ENCODE results near the gene BCAS3.

DNA sequence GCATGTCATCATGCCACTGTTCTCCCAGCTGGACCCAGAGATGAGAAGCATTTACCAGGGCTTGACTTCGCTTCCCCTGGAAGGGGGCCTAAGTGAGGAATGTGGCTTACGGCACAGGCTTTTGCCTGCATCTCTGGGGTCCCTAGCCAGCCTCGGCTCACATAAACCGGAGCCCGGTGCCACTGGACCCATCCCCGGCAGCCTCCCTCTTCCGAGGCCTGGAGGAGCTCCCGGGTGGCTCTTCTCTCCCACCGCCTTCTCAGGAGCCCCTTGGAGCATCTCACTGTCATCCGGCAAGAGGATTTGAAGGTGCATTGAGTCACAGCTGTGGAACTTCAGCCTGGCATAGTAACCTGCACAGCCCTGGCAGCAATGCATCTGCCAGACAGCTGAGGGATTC lies 692.1 kb downstream of the BCAS3 start:
- TF ChIP-seq, protein P1, sequence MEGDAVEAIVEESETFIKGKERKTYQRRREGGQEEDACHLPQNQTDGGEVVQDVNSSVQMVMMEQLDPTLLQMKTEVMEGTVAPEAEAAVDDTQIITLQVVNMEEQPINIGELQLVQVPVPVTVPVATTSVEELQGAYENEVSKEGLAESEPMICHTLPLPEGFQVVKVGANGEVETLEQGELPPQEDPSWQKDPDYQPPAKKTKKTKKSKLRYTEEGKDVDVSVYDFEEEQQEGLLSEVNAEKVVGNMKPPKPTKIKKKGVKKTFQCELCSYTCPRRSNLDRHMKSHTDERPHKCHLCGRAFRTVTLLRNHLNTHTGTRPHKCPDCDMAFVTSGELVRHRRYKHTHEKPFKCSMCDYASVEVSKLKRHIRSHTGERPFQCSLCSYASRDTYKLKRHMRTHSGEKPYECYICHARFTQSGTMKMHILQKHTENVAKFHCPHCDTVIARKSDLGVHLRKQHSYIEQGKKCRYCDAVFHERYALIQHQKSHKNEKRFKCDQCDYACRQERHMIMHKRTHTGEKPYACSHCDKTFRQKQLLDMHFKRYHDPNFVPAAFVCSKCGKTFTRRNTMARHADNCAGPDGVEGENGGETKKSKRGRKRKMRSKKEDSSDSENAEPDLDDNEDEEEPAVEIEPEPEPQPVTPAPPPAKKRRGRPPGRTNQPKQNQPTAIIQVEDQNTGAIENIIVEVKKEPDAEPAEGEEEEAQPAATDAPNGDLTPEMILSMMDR (IDR thresholded peaks at IDR 0.05), result no peak
- TF ChIP-seq POLR2A (IDR thresholded peaks at IDR 0.05), result no peak
